GM12865 (cell line): ENCODE data around the gene IPO8.
"Not testable (repeated sequence)": the region's sequence is repeated elsewhere in the genome, so short reads cannot be mapped to it uniquely, and the experiment has no call there.

Experiments
- DNase-seq: peaks from one replicate; pipeline ENCODE4 v3.0.0; 2010; ENCODE audit warnings: low read depth
- H3K4me3 ChIP-seq: 2 replicates; pipeline ENCODE4 v1.5.1; 2011; ENCODE audit warnings: mild to moderate bottlenecking, low read depth, low read length, control low read depth
- CTCF ChIP-seq: IDR thresholded peaks from 2 replicates; pipeline ENCODE4 v1.5.1; 2011; ENCODE audit warnings: low read length, control low read depth, low read depth, inconsistent platforms; ENCODE audit not compliant: insufficient read depth; ENCODE audit errors: missing control alignments

The IPO8 gene

GRCh38 chr12:30595742-30596141, 99.9 kb downstream of the IPO8 start:
- no peak overlapping the region for H3K4me3 ChIP-seq
- TF ChIP-seq CTCF: no peak
- DNase-seq: no peak

DNA sequence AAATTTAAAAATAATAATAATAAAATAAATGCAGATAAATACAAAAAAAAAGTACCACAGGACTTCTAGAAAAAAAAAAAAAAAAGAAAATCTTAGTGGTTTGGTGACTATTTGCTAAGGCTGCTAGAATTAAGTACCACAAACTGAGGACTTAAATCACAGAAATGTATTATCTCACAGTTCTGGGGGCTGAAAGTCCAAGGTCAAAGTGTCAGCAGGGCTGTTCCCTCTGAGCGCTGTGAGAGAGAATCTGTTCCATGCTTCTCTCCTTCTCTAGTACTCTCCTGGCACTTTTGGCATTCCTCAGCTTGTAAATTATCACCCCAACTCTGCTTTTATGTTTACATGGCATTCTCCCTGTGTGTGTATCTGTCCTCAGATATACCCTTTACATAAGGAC, 101.2 kb downstream of the IPO8 start:
- DNase-seq: no peak
- H3K4me3 ChIP-seq: no peak overlapping the region
- TF ChIP-seq CTCF: no peak

GRCh38 chr12:30588572-30588971, 107.1 kb downstream of the IPO8 start:
- not testable (repeated sequence) for DNase-seq, H3K4me3 ChIP-seq

DNA sequence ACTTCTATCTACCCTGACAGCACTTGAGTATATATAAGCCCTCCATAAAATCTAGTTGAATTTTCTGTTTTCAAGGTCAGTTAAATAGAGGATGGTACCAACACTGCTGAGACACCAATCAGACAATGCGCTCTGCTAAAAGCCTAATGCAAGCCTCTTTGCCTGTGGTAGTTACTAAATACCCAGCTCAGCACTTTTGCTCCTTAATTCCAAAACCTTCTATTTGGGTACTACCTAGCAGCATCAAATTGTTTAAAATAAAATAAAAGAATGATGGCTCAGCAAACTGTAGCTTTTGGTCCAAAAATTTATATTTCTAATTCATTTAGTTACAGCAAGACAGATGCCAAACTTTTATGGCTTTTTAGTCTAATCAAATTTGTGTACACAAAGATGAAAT, 107.9 kb downstream of the IPO8 start:
- no peak for TF ChIP-seq CTCF
- no peak for DNase-seq
- H3K4me3 ChIP-seq: no peak overlapping the region

GRCh38 chr12:30585877-30586276, 109.8 kb downstream of the IPO8 start:
- no peak for DNase-seq
- TF ChIP-seq CTCF: no peak
- no peak overlapping the region for H3K4me3 ChIP-seq

GRCh38 chr12:30582943-30583342, 112.7 kb downstream of the IPO8 start:
- H3K4me3 ChIP-seq: no peak overlapping the region
- no peak for DNase-seq
- TF ChIP-seq CTCF: no peak

- no peak for DNase-seq
- TF ChIP-seq CTCF: no peak
- no peak overlapping the region for H3K4me3 ChIP-seq
Observed at GRCh38 chr12:30580344-30580743, 115.3 kb downstream of the IPO8 start.
